C4-2B (cell line): Measurements from ENCODE around the gene LRRC3C.

Experiments used
- CTCF ChIP-seq: fragments of 450-650 bp; conservative IDR thresholded peaks from 2 replicates; pipeline ENCODE4 v1.5.1; 2017; ENCODE audit warnings: mild to moderate bottlenecking
- ZFX ChIP-seq: fragments of 450-650 bp; IDR thresholded peaks from 2 replicates; pipeline ENCODE4 v1.6.1; 2017

- TF ChIP-seq CTCF (no peak), ZFX (no peak)
These were observed 12.0 kb upstream of the LRRC3C start for GRCh38 chr17:39915559-39915958.
